ENCODE results near the gene CTNNBIP1.

The CTNNBIP1 gene

DNA sequence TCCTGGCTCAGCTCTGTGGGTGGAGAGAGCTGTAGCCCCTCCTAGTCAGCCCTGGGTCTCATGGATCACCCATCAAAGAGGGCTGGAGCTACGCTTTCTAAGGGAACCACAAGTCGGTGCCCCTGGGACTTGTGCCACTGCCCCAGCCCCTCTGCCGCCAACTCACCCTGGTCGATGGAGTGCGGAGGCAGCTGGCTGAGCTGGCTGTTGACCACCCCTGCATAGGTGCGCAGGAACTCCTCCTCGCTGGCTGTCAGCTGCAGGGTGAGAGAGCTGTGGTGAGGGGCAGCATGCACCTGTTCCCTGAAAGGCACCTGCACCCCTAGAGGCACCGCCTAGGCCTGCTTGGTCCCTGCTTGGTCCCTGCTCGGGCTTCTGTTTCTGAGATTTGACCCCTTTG is 39.0 kb downstream of the CTNNBIP1 start:
- Histone ChIP-seq H3K18ac (ENCODE audit: low read depth in 1 of 2, low read length in 2 of 2) (no peak overlapping the region), H3K4ac (ENCODE audit: low read depth in 1 of 2, low read length in 2 of 2) (no peak overlapping the region), H3K27ac (ENCODE audit: low read length, poor library complexity, severe bottlenecking) (no peak overlapping the region), H3K4me1 (ENCODE audit: control insufficient read depth, insufficient read depth, low read depth, low read length) (peaks cover 26% of the 10 kb centered on the region), H2AK5ac (ENCODE audit: low read length, severe bottlenecking) (no peak overlapping the region), H2BK12ac (ENCODE audit: low read length in 2 of 2) (no peak overlapping the region), H3K79me1 (replicated peaks; ENCODE audit: low read length, poor library complexity, severe bottlenecking) (peaks cover 10% of the 10 kb centered on the region), H3K4me2 (ENCODE audit: low read length, poor library complexity, severe bottlenecking) (no peak overlapping the region), H4K91ac (ENCODE audit: low read length) (no peak overlapping the region), H3K9me3 (ENCODE audit: control insufficient read depth, low read length) (no peaks in the 10 kb centered on the region), H3K9ac (ENCODE audit: low read length) (no peak overlapping the region), H2BK5ac (ENCODE audit: low read depth, low read length, poor library complexity, severe bottlenecking) (no peak overlapping the region), H3K23ac (ENCODE audit: low read length in 2 of 2) (no peak overlapping the region), H3K27me3 (ENCODE audit: control insufficient read depth in 1 of 2, insufficient read depth in 1 of 2, low read length in 2 of 2) (no peaks in the 10 kb centered on the region), H3K14ac (ENCODE audit: low read length in 2 of 2) (no peak overlapping the region), H4K8ac (ENCODE audit: low read length) (no peak overlapping the region), H3K36me3 (ENCODE audit: control insufficient read depth in 1 of 2, insufficient read depth in 2 of 2, low read depth in 1 of 2, low read length in 2 of 2) (peaks cover 29 to 48% of the 10 kb centered on the region in 2 experiments), H3K4me3 (ENCODE audit: insufficient read depth in 1 of 2, low read depth in 1 of 2, low read length in 2 of 2) (no peak overlapping the region), H2AFZ (ENCODE audit: low read depth, low read length) (no peak overlapping the region), H2BK15ac (ENCODE audit: low read depth, poor library complexity, severe bottlenecking) (no peak overlapping the region), H2BK120ac (ENCODE audit: low read depth, low read length) (no peak overlapping the region)
- WGBS = 96% methylated on average over 8 of the region's 9 CpGs
- no peak for DNase-seq

DNA sequence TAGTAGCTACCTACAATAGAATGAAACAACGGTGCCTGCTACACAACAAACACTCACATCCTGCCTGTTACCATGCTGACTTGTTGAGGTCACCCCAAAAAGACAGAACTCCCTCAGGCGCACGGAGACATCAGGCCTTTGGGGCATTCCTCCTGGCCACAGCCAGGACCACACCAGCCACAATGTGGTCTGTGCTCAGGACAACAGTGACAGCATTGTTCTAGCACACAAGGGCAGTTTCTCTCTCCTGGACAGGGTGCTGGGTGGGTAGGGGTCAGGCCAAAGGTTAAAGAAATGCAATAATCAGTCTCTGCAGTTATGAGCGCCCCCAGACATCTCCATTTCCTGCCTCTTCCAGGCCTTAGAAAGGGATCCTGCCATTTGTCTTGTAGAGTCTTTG is 39.5 kb downstream of the CTNNBIP1 start:
- Histone ChIP-seq H2BK12ac (ENCODE audit: low read length in 2 of 2) (no peak overlapping the region), H2BK120ac (ENCODE audit: low read depth, low read length) (no peak overlapping the region), H3K27me3 (ENCODE audit: control insufficient read depth in 1 of 2, insufficient read depth in 1 of 2, low read length in 2 of 2) (no peaks in the 10 kb centered on the region), H3K4ac (ENCODE audit: low read depth in 1 of 2, low read length in 2 of 2) (no peak overlapping the region), H3K79me1 (replicated peaks; ENCODE audit: low read length, poor library complexity, severe bottlenecking) (peaks cover 10% of the 10 kb centered on the region), H3K4me1 (ENCODE audit: control insufficient read depth, insufficient read depth, low read depth, low read length) (peaks cover 29% of the 10 kb centered on the region), H3K14ac (ENCODE audit: low read length in 2 of 2) (no peak overlapping the region), H3K9ac (ENCODE audit: low read length) (no peak overlapping the region), H2BK15ac (ENCODE audit: low read depth, poor library complexity, severe bottlenecking) (no peak overlapping the region), H3K18ac (ENCODE audit: low read depth in 1 of 2, low read length in 2 of 2) (no peak overlapping the region), H3K4me2 (ENCODE audit: low read length, poor library complexity, severe bottlenecking) (no peak overlapping the region), H3K4me3 (ENCODE audit: insufficient read depth in 1 of 2, low read depth in 1 of 2, low read length in 2 of 2) (no peak overlapping the region), H3K9me3 (ENCODE audit: control insufficient read depth, low read length) (no peaks in the 10 kb centered on the region), H4K91ac (ENCODE audit: low read length) (no peak overlapping the region), H2AFZ (ENCODE audit: low read depth, low read length) (no peak overlapping the region), H2AK5ac (ENCODE audit: low read length, severe bottlenecking) (no peak overlapping the region), H3K23ac (ENCODE audit: low read length in 2 of 2) (no peak overlapping the region), H3K27ac (ENCODE audit: low read length, poor library complexity, severe bottlenecking) (no peak overlapping the region), H4K8ac (ENCODE audit: low read length) (no peak overlapping the region), H3K36me3 (ENCODE audit: control insufficient read depth in 1 of 2, insufficient read depth in 2 of 2, low read depth in 1 of 2, low read length in 2 of 2) (peaks cover 32 to 48% of the 10 kb centered on the region in 2 experiments), H2BK5ac (ENCODE audit: low read depth, low read length, poor library complexity, severe bottlenecking) (no peak overlapping the region)
- no peak for DNase-seq
- WGBS = 86% methylated on average over 4 of the region's 4 CpGs

DNA sequence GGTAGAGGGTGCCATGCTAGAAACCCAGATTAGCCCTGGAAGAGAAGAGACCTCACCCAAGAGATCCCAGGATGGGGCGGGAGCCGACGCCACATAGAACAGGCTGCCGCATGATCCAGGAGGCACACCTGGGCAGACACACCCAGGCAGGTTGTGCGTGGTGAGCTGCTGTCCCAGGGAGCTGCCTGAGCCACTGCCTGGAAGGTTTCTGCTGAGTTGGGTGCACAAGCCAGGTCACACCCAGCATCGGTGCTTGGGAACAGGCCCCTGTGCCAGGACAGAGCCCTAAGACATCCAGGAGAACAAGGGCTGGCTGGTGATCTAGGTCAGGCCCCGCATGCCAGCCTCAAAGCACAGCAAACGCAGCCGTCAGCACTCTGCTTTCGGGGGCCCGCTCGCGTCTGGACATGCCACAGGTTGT is 40.2 kb downstream of the CTNNBIP1 start:
- H3K4ac ChIP-seq (ENCODE audit: low read depth in 1 of 2, low read length in 2 of 2) = no peak overlapping the region
- H3K14ac ChIP-seq (ENCODE audit: low read length in 2 of 2) = no peak overlapping the region
- peaks cover 7% of the 10 kb centered on the region for H3K79me1 ChIP-seq (replicated peaks; ENCODE audit: low read length, poor library complexity, severe bottlenecking)
- 98% methylated on average over 9 of the region's 13 CpGs for WGBS
- peaks cover 32 to 44% of the 10 kb centered on the region in 2 experiments for H3K36me3 ChIP-seq (ENCODE audit: control insufficient read depth in 1 of 2, insufficient read depth in 2 of 2, low read depth in 1 of 2, low read length in 2 of 2)
- H3K27me3 ChIP-seq (ENCODE audit: control insufficient read depth in 1 of 2, insufficient read depth in 1 of 2, low read length in 2 of 2) = no peaks in the 10 kb centered on the region
- H2BK15ac ChIP-seq (ENCODE audit: low read depth, poor library complexity, severe bottlenecking) = no peak overlapping the region
- H3K9ac ChIP-seq (ENCODE audit: low read length) = no peak overlapping the region
- no peak overlapping the region for H4K8ac ChIP-seq (ENCODE audit: low read length)
- H3K9me3 ChIP-seq (ENCODE audit: control insufficient read depth, low read length) = no peaks in the 10 kb centered on the region
- no peak overlapping the region for H3K18ac ChIP-seq (ENCODE audit: low read depth in 1 of 2, low read length in 2 of 2)
- no peak overlapping the region for H3K4me3 ChIP-seq (ENCODE audit: insufficient read depth in 1 of 2, low read depth in 1 of 2, low read length in 2 of 2)
- no peak overlapping the region for H2BK120ac ChIP-seq (ENCODE audit: low read depth, low read length)
- no peak overlapping the region for H2BK12ac ChIP-seq (ENCODE audit: low read length in 2 of 2)
- no peak overlapping the region for H2AK5ac ChIP-seq (ENCODE audit: low read length, severe bottlenecking)
- peaks cover 23% of the 10 kb centered on the region for H3K4me1 ChIP-seq (ENCODE audit: control insufficient read depth, insufficient read depth, low read depth, low read length)
- no peak overlapping the region for H4K91ac ChIP-seq (ENCODE audit: low read length)
- H3K4me2 ChIP-seq (ENCODE audit: low read length, poor library complexity, severe bottlenecking) = no peak overlapping the region
- no peak overlapping the region for H3K23ac ChIP-seq (ENCODE audit: low read length in 2 of 2)
- H2AFZ ChIP-seq (ENCODE audit: low read depth, low read length) = no peak overlapping the region
- DNase-seq = no peak
- H3K27ac ChIP-seq (ENCODE audit: low read length, poor library complexity, severe bottlenecking) = no peak overlapping the region
- H2BK5ac ChIP-seq (ENCODE audit: low read depth, low read length, poor library complexity, severe bottlenecking) = no peak overlapping the region

DNA sequence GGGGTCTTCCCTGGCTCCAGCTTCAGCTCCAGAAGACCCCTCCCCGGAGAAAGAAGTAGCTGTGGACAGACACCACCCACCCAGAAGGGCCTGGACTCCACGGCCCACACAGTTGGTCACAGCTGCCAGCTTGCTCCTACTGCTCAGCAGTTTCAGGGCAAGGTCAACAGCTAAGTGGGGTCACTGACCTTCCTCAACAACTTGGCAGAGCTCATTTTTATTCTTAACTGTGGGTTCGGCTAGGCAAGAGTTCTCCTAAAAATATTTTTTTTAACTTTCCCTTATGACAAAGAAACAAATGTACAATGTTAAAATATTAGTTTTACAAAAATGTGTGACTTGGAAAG is 41.9 kb downstream of the CTNNBIP1 start:
- peak overlapping the region in 1 of 2 experiments; percentile 3 for H3K4me3 ChIP-seq (ENCODE audit: insufficient read depth in 1 of 2, low read depth in 1 of 2, low read length in 2 of 2)
- H2AFZ ChIP-seq (ENCODE audit: low read depth, low read length) = no peak overlapping the region
- H3K79me1 ChIP-seq (replicated peaks; ENCODE audit: low read length, poor library complexity, severe bottlenecking) = peaks cover 8% of the 10 kb centered on the region
- WGBS = 46% methylated on average over 2 of the region's 3 CpGs
- H3K4ac ChIP-seq (ENCODE audit: low read depth in 1 of 2, low read length in 2 of 2) = no peak overlapping the region
- no peak for DNase-seq
- peaks cover 32 to 49% of the 10 kb centered on the region in 2 experiments for H3K36me3 ChIP-seq (ENCODE audit: control insufficient read depth in 1 of 2, insufficient read depth in 2 of 2, low read depth in 1 of 2, low read length in 2 of 2)
- H3K27me3 ChIP-seq (ENCODE audit: control insufficient read depth in 1 of 2, insufficient read depth in 1 of 2, low read length in 2 of 2) = no peaks in the 10 kb centered on the region
- no peak overlapping the region for H4K8ac ChIP-seq (ENCODE audit: low read length)
- no peak overlapping the region for H2BK5ac ChIP-seq (ENCODE audit: low read depth, low read length, poor library complexity, severe bottlenecking)
- H3K9ac ChIP-seq (ENCODE audit: low read length) = no peak overlapping the region
- no peak overlapping the region for H3K23ac ChIP-seq (ENCODE audit: low read length in 2 of 2)
- no peak overlapping the region for H2BK15ac ChIP-seq (ENCODE audit: low read depth, poor library complexity, severe bottlenecking)
- H3K4me1 ChIP-seq (ENCODE audit: control insufficient read depth, insufficient read depth, low read depth, low read length) = peaks cover 32% of the 10 kb centered on the region
- no peak overlapping the region for H2BK12ac ChIP-seq (ENCODE audit: low read length in 2 of 2)
- no peaks in the 10 kb centered on the region for H3K9me3 ChIP-seq (ENCODE audit: control insufficient read depth, low read length)
- no peak overlapping the region for H3K27ac ChIP-seq (ENCODE audit: low read length, poor library complexity, severe bottlenecking)
- H2AK5ac ChIP-seq (ENCODE audit: low read length, severe bottlenecking) = no peak overlapping the region
- H2BK120ac ChIP-seq (ENCODE audit: low read depth, low read length) = no peak overlapping the region
- H3K14ac ChIP-seq (ENCODE audit: low read length in 2 of 2) = no peak overlapping the region
- H3K18ac ChIP-seq (ENCODE audit: low read depth in 1 of 2, low read length in 2 of 2) = no peak overlapping the region
- H4K91ac ChIP-seq (ENCODE audit: low read length) = no peak overlapping the region
- H3K4me2 ChIP-seq (ENCODE audit: low read length, poor library complexity, severe bottlenecking) = no peak overlapping the region
